GM12878 (cell line): ENCODE results near the gene FAM241A. TPM values are rescaled to one million over a fixed set of nuclear protein-coding genes. Genes with fewer than 3 reads are reported as not detected.
A peak's percentile ranks its signal among the peaks of the same experiment; 100 is the strongest.

Source experiments
- ASH2L ChIP-seq: fragments of 300-600, 200-600 bp; sonication (generic); IDR thresholded peaks from 2 replicates; pipeline ENCODE4 v1.6.1; 2017; ENCODE audit warnings: low read depth, mild to moderate bottlenecking, borderline replicate concordance
- BCL11A ChIP-seq: IDR thresholded peaks from 2 replicates; pipeline ENCODE4 v1.6.1; 2011; ENCODE audit warnings: low read depth, low read length
- BRCA1 ChIP-seq: IDR thresholded peaks from 2 replicates; pipeline ENCODE4 v1.6.1; 2011; ENCODE audit warnings: low read depth, low read length, improper control_type of control experiment
- CBX5 ChIP-seq: sonication (generic); IDR thresholded peaks from 2 replicates; pipeline ENCODE4 v1.6.1; 2016; ENCODE audit warnings: low read depth, moderate library complexity, mild to moderate bottlenecking, inconsistent platforms
- EED ChIP-seq: sonication (generic); IDR thresholded peaks from 2 replicates; pipeline ENCODE4 v1.6.1; 2016; ENCODE audit warnings: antibody characterized with exemption, low read depth
- FOXM1 ChIP-seq: IDR thresholded peaks from 2 replicates; pipeline ENCODE4 v1.6.1; 2012; ENCODE audit warnings: low read depth, mild to moderate bottlenecking, inconsistent platforms, low read length, moderate library complexity
- GATAD2B ChIP-seq: fragments of 450-650 bp; conservative IDR thresholded peaks from 2 replicates; pipeline ENCODE4 v1.6.1; 2017; ENCODE audit warnings: low read depth, mild to moderate bottlenecking, moderate library complexity
- HDAC2 ChIP-seq: fragments of 200-600 bp; sonication (generic); IDR thresholded peaks from 2 replicates; pipeline ENCODE4 v1.6.1; 2017
- JUNB ChIP-seq: IDR thresholded peaks from 2 replicates; pipeline ENCODE4 v1.6.1; 2016; ENCODE audit warnings: antibody characterized with exemption, mild to moderate bottlenecking
- MTA3 ChIP-seq: IDR thresholded peaks from 2 replicates; pipeline ENCODE4 v1.6.1; 2012; ENCODE audit warnings: low read length, inconsistent platforms, borderline replicate concordance
- PML ChIP-seq: IDR thresholded peaks from 2 replicates; pipeline ENCODE4 v1.6.1; 2012; ENCODE audit warnings: low read length, inconsistent platforms
- POLR2AphosphoS5 ChIP-seq: IDR thresholded peaks from 2 replicates; pipeline ENCODE4 v1.6.1; 2011; ENCODE audit warnings: mild to moderate bottlenecking, low read length, inconsistent platforms
- SREBF1 ChIP-seq: IDR thresholded peaks from 2 replicates; pipeline ENCODE4 v1.6.1; 2012; ENCODE audit warnings: mild to moderate bottlenecking, low read length
- SREBF2 ChIP-seq: IDR thresholded peaks from 2 replicates; pipeline ENCODE4 v1.6.1; 2012; ENCODE audit warnings: mild to moderate bottlenecking, low read length
- SRF ChIP-seq, 2 experiments: IDR thresholded peaks; 2 replicates each; pipeline ENCODE4 v1.6.1; 2011; ENCODE audit warnings: low read depth in 2 of 2, low read length in 2 of 2, mild to moderate bottlenecking in 1 of 2, moderate library complexity in 1 of 2
- SUPT20H ChIP-seq: IDR thresholded peaks from 2 replicates; pipeline ENCODE4 v1.6.1; 2011; ENCODE audit warnings: low read depth, mild to moderate bottlenecking, low read length, moderate library complexity, borderline replicate concordance; ENCODE audit not compliant: control insufficient read depth
- TAF1 ChIP-seq: IDR thresholded peaks from 2 replicates; pipeline ENCODE4 v1.6.1; 2011; ENCODE audit warnings: mild to moderate bottlenecking, low read depth, low read length, borderline replicate concordance
- ZNF274 ChIP-seq: IDR thresholded peaks from one replicate; pipeline ENCODE4 v1.8.0; 2011; ENCODE audit not compliant: insufficient read length, insufficient read depth
- ZNF384 ChIP-seq: IDR thresholded peaks from 2 replicates; pipeline ENCODE4 v1.6.1; 2012; ENCODE audit warnings: low read depth, mild to moderate bottlenecking, low read length, improper control_type of control experiment, borderline replicate concordance
- ZNF622 ChIP-seq: fragments of 450-650 bp; IDR thresholded peaks from 2 replicates; pipeline ENCODE4 v1.6.1; 2017; ENCODE audit warnings: mild to moderate bottlenecking, inconsistent platforms
- ZZZ3 ChIP-seq: IDR thresholded peaks from 2 replicates; pipeline ENCODE4 v1.6.1; 2011; ENCODE audit warnings: low read depth; ENCODE audit not compliant: control insufficient read depth, insufficient read length
- polyA plus RNA-seq, 11 experiments: library from polyadenylated mRNA; depleted of rRNA in 4 of 11; unstranded in 6 of 11; stranded (reverse) in 5 of 11; fragments of >200 nt; fragmentation: Nextera tagmentation in 4 of 11; fragmentation: Illumina TruSeq in 1 of 11; extraction: Ambion mirVana in 4 of 11; extraction: Trizol in 1 of 11; gene quantifications; 1 replicate in 1 of 11; 2 replicates in 10 of 11; pipeline versions ENCODE4 v1.2.1 to v1.2.3, GENCODE V29; 2011 to 2016; ENCODE audit warnings: inconsistent platforms in 2 of 11, missing spikeins in 2 of 11, low read depth in 1 of 11
- total RNA-seq, 4 experiments: library from RNA; depleted of rRNA in 3 of 4; stranded (reverse); fragments of >200 nt in 3 of 4; fragmentation: Illumina TruSeq in 1 of 4; extraction: Trizol in 1 of 4; gene quantifications; 2 replicates each; pipeline versions ENCODE4 v1.2.1 to v1.2.3, GENCODE V29; 2013 to 2021
- TF ChIP-seq, protein P1 (sequence below): fragments of 450-650 bp; IDR thresholded peaks from 2 replicates; pipeline ENCODE4 v1.6.1; 2017; ENCODE audit warnings: mild to moderate bottlenecking
- TF ChIP-seq, protein P2 (sequence below): IDR thresholded peaks from 2 replicates; pipeline ENCODE4 v1.6.1; 2012; ENCODE audit warnings: low read depth, low read length, improper control_type of control experiment
- TF ChIP-seq, protein P3 (sequence below): fragments of 150-350 bp; IDR thresholded peaks from 2 replicates; pipeline ENCODE4 v1.6.1; 2014; ENCODE audit warnings: mild to moderate bottlenecking, low read depth, low read length
- TF ChIP-seq, protein P4 (sequence below): IDR thresholded peaks from 2 replicates; pipeline ENCODE4 v1.6.1; 2011; ENCODE audit warnings: low read depth, mild to moderate bottlenecking, low read length, moderate library complexity, borderline replicate concordance; ENCODE audit errors: extremely low read depth
- TF ChIP-seq, protein P5 (sequence below): fragments of 450-650 bp; IDR thresholded peaks from 2 replicates; pipeline ENCODE4 v1.6.1; 2016; ENCODE audit warnings: mild to moderate bottlenecking

FAM241A gene
- total and polyA plus RNA-seq, 10 of the 15 experiments (the other 5 are each of a cell fraction or from before 2014, with no cell fraction given) = 0.20 to 7.5 (median 2.4) TPM

DNA sequence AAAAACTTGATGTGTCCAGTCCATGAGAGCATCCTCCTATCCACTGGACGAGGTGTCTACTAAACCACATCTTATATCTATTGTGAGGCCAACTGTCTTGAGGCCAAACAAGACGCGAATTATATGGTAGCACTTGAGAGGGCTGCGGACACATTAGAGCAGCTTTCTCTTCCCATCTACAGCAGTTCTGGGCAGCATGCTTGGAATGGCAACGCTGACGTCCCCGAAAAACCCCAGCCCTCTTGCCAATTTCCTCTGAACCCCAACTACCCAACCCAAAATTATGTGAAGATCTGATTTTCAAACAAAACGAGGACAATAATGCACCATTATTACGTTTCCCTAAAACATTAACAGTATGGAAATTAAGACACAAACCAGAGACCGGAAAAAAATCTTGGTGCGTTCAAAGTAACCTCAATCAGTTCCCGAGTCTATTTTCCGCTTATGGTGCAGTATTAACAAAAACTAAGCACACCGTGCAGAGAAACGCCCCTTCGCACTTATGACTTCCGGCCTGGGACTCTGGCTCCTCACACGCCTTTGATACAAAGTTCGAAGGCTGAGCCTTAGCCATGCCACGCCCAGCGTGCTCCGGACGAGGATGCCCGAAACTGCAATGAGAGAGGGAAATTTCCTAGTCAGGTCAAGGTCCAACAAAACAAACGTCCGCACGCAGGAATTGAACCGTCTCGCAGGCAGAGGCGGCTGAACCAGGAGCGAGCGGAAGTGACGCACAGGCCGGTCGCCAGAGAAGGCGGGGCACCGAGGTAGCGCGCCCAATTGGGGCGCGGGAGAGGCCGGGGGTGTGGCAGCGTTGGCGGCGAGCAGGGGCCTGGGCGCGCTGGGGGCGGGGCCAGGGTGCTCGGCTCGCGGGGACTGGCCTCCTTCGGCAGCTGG lies 85.9 kb downstream of the FAM241A start (continued):
- TF ChIP-seq, protein P1, sequence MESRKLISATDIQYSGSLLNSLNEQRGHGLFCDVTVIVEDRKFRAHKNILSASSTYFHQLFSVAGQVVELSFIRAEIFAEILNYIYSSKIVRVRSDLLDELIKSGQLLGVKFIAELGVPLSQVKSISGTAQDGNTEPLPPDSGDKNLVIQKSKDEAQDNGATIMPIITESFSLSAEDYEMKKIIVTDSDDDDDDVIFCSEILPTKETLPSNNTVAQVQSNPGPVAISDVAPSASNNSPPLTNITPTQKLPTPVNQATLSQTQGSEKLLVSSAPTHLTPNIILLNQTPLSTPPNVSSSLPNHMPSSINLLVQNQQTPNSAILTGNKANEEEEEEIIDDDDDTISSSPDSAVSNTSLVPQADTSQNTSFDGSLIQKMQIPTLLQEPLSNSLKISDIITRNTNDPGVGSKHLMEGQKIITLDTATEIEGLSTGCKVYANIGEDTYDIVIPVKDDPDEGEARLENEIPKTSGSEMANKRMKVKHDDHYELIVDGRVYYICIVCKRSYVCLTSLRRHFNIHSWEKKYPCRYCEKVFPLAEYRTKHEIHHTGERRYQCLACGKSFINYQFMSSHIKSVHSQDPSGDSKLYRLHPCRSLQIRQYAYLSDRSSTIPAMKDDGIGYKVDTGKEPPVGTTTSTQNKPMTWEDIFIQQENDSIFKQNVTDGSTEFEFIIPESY = no peak
- TF ChIP-seq, protein P2, sequence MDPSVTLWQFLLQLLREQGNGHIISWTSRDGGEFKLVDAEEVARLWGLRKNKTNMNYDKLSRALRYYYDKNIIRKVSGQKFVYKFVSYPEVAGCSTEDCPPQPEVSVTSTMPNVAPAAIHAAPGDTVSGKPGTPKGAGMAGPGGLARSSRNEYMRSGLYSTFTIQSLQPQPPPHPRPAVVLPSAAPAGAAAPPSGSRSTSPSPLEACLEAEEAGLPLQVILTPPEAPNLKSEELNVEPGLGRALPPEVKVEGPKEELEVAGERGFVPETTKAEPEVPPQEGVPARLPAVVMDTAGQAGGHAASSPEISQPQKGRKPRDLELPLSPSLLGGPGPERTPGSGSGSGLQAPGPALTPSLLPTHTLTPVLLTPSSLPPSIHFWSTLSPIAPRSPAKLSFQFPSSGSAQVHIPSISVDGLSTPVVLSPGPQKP = peak; percentile 62
- TF ChIP-seq EED = 0 out of 2 replicates have a peak, but pooled peaks have one; percentile 24
- TF ChIP-seq MTA3 = no peak
- no peak for TF ChIP-seq SREBF2
- peak in 1 of 2 experiments; percentile 39; a peak in 1 of 4 replicates for TF ChIP-seq SRF (IDR thresholded peaks at IDR 0.05; ENCODE audit: low read depth in 2 of 2, low read length in 2 of 2)
- no peak for TF ChIP-seq BRCA1
- TF ChIP-seq, protein P3, sequence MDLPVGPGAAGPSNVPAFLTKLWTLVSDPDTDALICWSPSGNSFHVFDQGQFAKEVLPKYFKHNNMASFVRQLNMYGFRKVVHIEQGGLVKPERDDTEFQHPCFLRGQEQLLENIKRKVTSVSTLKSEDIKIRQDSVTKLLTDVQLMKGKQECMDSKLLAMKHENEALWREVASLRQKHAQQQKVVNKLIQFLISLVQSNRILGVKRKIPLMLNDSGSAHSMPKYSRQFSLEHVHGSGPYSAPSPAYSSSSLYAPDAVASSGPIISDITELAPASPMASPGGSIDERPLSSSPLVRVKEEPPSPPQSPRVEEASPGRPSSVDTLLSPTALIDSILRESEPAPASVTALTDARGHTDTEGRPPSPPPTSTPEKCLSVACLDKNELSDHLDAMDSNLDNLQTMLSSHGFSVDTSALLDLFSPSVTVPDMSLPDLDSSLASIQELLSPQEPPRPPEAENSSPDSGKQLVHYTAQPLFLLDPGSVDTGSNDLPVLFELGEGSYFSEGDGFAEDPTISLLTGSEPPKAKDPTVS = no peak
- TF ChIP-seq, protein P4, sequence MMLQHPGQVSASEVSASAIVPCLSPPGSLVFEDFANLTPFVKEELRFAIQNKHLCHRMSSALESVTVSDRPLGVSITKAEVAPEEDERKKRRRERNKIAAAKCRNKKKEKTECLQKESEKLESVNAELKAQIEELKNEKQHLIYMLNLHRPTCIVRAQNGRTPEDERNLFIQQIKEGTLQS = no peak
- TF ChIP-seq POLR2AphosphoS5 = no peak
- 0 out of 2 replicates have a peak, but pooled peaks have one; percentile 50 for TF ChIP-seq FOXM1
- TF ChIP-seq ZZZ3 = no peak
- no peak for TF ChIP-seq GATAD2B
- no peak for TF ChIP-seq CBX5
- no peak for TF ChIP-seq ZNF384
- TF ChIP-seq ZNF622 = no peak
- peak; percentile 61; the same call in 1 of the 2 replicates for TF ChIP-seq ASH2L
- TF ChIP-seq, protein P5, sequence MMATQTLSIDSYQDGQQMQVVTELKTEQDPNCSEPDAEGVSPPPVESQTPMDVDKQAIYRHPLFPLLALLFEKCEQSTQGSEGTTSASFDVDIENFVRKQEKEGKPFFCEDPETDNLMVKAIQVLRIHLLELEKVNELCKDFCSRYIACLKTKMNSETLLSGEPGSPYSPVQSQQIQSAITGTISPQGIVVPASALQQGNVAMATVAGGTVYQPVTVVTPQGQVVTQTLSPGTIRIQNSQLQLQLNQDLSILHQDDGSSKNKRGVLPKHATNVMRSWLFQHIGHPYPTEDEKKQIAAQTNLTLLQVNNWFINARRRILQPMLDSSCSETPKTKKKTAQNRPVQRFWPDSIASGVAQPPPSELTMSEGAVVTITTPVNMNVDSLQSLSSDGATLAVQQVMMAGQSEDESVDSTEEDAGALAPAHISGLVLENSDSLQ = peak; percentile 85; the same call in 1 of the 2 replicates
- no peak for TF ChIP-seq ZNF274
- TF ChIP-seq SREBF1 = no peak
- no peak for TF ChIP-seq HDAC2
- TF ChIP-seq PML = no peak
- no peak for TF ChIP-seq SUPT20H
- peak; percentile 51; the same call in 1 of the 2 replicates for TF ChIP-seq TAF1
- TF ChIP-seq BCL11A = no peak
- no peak for TF ChIP-seq JUNB
